CD4-positive, alpha-beta T cell treated with Interleukin-10 for 1 hour (primary cell): ENCODE results near the gene EXOC4.

Experiments used
- DNase-seq: peaks from one replicate; pipeline ENCODE4 v3.0.0-alpha.2; 2020

Gene EXOC4

GRCh38 chr7:133547981-133548380 is 295.1 kb downstream of the EXOC4 start:
- DNase-seq: no peak

DNA sequence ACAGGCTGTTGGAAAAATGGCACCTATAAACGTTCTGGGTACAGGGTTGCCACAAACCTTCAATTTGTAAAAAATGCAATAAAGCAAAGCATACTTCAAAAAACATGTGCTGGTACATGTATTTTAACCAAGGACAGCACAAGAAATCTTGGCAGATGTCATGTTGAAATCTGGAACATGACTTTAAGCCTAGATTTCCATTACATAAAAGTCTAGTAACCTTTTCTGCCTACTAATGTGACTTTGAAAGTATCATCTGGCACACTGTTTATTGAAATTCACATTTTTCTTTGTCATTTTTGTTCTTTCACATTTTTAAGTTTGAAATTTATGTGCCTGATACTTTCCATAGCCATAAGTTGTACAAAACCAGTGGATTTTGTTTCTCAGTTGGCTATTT is 296.8 kb downstream of the EXOC4 start:
- DNase-seq: no peak

DNA sequence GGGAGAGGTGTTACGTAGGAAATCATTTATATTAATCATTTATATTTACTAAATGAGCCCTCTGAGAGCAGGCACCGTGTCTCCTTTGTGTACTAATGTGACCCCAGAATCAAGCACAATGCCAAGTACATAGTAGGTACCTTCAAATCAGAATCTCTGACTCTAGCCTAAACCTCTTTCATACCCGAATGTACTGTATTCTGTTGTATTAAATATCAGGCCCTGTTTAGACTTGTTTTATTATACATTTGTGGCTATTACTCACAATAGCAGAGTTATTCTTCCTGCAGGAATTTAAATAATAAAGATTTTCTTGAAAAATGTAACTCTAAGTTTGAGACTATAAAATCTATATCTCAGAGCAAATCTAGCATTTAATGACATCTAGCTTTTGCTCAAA is 297.3 kb downstream of the EXOC4 start:
- DNase-seq: no peak

DNA sequence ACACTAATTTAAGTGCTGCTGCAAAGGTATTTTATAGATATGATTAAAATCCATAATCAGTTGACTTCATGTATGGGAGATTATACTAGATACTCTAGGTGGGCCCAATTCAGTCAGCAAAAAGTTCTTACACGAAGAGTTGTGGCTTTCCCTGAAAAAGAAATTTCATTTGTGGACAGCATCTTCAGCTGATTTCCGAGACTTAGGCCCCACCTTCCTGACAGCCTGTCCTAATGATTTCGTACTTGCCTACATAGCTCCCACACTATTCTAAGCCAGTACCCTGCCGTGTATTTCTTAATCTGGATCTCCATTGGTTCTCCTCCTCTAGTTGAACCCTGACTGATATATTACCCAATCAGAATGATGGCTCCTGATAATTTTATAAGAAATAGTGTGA is 297.9 kb downstream of the EXOC4 start:
- no peak for DNase-seq

GRCh38 chr7:133551466-133551865 is 298.6 kb downstream of the EXOC4 start:
- no peak for DNase-seq

DNA sequence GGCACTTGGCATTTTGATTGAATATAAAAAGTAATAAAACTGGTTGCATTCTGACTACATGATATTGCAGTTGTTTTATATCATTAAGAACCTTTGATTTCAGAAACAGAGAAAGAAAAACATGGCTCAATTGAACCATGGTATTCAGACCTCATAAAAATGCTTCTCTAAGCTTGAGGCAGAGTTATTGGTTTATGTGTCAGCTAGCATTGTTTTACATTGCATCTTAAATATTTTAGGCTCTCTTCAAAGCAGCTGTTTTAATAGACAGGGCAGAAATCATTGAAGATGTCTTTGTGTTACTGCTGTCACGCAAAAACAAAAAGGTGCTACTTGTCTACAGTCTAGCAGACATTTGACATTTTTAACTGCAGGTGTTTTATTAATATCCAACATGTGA is 299.2 kb downstream of the EXOC4 start:
- no peak for DNase-seq

- no peak for DNase-seq
These were observed 301.5 kb downstream of the EXOC4 start for GRCh38 chr7:133554330-133554729.

DNA sequence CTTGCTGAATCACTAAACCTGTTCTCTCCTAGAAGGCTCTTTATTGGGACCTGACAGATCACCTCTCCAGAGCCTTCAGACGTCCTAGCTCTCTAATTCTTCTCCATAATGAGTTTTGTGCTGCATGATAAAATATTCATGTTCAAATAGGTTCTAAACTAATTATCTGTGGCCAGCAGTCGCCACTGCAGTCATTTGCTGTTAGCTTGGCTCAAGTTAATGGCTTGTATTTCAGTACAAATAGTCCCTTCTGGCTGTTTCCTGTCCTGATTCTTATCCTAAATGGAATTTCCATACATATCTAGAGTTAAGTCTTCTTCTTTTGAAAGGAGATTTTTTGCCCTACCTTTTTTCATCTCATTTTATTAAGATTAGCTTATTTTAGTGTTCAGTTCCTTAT is 303.2 kb downstream of the EXOC4 start:
- DNase-seq: no peak

GRCh38 chr7:133556553-133556952 is 303.7 kb downstream of the EXOC4 start:
- no peak for DNase-seq

- no peak for DNase-seq
These were observed 308.0 kb downstream of the EXOC4 start for GRCh38 chr7:133560900-133561299.

DNA sequence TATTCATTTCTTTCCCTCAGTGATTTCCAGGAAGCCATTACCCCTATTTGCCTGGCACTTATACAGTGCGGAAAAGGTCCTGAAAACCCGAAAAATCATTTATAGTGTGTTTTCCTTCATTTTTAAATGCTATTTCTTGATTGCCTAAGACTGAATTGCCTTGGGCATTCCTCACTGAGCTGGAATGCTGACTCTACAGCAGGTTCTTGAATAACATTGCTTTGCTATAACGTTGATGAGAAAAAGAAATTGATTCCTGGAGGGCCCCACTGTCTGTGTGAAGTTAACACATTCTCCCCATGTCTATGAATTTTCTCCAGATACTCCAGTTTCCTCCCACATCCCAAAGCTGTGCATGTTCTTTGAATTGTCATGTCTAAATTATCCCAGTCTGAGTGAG is 308.5 kb downstream of the EXOC4 start:
- DNase-seq: no peak

DNA sequence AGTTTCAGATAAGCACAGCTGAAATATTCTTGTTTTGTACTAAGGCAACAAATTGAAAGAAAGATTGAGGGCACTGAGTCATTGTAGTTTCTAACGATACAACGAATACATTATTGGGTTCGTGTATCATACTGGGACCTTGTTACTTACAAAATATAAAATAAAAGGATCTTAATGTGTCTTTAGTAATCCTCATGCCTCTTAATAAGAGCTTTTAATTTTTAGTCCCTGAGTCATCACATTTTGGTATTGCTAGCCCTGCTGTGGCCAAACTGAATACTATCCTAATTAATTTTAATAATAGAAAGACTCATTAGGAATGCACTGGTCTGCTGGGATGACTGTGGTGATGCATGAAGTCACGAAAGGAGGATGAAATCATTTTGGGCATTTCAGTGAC is 309.7 kb downstream of the EXOC4 start:
- no peak for DNase-seq

DNA sequence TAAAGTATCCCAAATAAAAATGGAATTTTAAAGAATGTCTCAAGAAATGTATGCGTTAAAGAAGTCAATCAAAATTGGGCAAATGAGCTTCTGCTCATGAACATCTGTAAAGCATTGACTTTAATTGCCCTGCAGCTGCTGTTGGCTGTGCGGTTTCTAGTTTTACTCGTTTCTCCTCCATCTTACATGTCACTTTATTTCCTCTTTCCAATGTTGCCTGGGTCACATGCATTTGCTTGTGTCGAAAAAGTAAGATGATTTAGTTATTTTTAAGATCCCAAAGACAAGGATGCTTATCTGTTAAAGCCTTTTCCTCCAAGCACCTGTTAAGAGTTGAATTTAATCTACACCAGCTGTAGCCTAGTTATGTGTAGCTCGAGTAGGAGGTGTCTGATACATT is 310.4 kb downstream of the EXOC4 start:
- DNase-seq: no peak

- no peak for DNase-seq
These were observed 311.6 kb downstream of the EXOC4 start for GRCh38 chr7:133564484-133564883.

DNA sequence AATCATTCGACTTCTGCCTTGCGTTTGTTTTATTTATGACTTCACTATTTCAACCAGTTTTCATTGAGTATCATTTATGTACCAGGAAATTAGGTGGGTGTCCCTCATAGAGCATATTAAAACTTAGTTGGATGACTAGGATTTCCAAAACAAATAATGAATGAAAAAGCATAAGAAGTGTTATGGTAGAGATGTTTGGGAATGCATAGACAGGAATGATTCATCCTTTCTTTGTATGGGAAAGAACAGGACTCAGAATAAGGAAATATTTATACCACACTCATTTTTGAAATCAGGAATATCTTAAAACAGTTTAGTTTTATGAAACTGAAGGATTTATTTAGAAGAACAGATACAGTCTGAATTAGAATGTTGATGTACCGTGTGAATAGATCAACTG is 315.7 kb downstream of the EXOC4 start:
- no peak for DNase-seq

DNA sequence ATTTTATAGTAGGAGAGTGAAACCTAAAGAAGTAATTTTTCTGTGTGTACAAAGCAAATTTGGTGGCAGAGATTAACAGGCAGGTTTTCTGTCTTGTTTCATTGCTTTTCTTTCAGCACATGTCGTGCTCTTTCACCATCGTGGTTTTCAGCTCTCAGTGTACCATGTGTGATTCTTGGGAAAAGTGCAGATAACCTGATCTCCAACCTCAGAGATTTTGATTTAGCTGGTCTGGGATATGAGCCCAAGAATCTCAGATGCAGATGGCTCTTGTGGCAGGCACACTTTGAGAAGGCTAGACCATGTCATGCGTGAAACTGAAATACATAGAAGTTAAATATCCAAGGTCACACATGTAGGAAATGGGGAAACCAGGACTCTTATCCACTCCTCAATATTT is 317.4 kb downstream of the EXOC4 start:
- DNase-seq: no peak

DNA sequence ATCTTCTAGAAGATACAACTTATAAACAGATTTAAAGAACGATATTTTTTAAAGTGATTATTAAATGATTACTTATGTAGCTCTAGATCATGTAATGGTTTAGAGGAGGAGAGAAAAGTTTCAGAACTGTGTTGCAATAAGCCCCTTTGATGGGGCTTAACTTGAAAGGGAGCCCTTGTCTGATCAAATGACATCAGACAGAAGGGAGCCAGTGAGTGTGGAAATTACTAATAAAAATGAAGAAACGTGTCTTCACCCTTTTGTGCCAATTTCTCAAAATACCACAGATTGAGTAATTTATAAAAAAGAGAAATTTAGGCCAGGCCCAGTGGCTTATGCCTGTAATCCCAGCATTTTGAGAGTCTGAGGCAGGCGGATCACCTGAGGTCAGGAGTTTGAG is 318.2 kb downstream of the EXOC4 start:
- DNase-seq: no peak

DNA sequence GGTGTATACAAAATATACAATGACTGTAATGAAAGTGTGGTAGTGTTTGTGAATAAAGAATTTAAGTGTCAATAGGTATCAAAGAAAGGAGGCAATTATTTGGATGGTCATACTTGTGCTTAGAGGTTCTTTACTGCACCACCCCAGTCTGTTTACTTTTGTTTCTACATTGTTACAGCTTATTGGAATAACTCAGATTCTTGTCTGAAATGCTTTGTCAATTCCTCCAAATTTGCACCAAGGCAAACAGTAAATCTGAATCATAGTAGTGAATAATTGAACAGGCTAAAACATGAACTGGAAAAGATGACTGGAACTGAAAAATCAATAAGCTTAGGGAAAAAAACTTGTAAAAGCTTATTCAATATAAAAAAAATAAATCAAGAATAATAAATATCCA is 319.2 kb downstream of the EXOC4 start:
- DNase-seq: no peak

DNA sequence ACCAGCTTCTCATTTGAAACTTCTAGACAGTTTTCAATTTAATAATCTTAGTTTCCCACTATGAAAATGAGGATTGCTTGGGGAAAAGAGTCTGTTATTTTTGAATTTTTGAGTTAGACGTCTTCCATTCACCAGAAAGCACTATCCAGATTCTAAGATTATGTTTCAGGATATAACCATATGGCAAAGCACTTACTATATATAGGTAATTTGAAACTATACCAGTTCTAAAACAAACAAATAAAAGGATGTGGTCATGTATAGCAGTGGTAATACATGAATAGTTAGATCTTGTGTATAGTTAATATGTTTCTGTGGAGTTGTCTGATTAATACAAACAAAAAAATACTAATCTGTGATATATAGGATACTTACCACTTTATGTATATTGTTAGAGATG is 320.0 kb downstream of the EXOC4 start:
- no peak for DNase-seq

DNA sequence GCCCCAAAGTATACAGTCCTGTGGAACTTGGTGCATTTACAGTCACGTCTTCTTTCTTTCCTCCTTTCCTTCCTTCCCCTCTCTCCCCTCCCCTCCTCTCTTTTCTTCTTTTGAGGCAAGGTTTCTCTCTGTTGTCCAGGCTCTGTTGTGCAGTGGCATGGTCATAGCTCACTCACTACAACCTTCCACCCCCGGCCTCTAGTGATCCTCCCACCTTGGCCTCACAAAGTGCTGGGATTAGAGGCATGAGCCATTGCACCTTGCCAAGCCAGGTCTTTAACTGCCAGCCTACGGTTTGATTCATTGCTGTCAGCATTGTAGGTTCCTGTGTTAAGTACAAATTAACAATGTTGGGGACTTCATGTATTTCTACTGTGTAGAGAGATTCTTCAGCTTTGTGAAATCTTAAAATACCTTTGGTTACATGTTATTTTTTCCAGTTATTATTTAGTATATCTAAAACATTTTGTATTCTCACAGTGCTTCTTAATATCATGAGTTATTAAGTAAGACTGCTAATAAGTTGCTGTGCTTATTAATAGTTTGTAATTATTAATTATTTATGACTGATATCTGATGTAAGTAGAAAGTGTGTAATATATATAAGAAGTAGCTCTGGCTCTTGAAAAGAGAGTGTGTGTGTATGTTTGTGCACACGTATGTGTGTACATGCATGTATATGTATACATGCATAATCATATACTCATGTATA is 320.8 kb downstream of the EXOC4 start:
- no peak for DNase-seq

- no peak for DNase-seq
These were observed 323.0 kb downstream of the EXOC4 start for GRCh38 chr7:133575726-133576440.

DNA sequence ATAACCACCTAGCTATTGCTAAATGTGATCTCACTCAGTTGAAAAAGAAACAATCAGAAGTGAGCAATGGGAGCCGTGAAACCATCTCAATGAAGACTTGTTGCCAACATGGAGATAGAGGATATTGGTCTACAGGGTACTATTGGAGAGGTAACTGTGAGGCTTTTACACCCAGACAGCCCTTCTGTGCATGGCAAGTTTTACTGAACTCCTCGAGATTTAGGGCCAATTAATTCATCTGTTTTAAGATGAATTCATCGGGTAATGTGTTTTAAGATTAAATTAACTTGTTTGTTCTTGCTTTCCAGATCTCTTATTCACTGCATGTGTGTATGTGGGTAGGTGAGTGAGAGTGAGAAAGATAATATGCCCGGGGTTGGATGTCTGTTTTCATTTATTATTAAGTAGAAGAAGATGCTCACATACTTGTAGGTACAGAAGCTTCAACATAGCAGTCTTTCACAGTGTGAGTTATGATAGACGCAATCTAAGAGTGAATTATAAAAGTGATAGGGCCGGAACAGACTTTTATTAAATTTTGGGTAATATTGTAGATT is 323.8 kb downstream of the EXOC4 start:
- DNase-seq: no peak

DNA sequence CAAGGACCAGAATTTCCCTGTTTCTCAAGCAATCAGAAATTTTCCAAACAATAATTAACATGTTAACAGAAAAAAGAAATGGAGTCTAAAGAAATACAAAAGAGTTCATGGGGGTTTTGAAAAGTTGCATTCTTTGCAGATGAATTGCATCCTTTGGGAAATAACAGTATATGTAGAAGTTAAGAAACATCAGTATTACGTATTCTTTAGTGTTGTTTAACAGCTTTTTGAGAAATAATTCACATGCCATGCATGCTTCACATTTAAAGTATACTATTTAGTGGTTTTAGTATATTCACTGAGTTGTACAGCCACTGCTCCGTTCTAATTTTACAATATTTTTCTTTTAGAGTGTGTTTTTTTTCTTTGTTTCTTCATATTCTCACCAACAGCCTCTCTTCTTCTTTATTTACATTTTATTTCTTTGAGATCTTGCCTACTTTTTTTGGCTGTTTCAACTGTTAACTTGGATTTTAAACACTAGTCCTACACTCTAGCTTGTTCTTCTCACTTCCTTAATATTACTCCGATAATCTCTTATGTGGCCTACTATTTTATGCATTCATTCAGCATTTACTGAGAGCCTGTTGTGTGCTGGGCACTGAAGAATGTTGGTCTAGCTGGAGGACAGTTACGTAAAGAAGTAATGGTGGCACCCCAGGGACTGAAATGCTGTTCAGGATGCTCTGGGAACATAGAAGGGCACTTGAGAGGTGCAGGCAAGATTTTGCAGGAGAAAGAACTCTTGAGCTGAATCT is 330.1 kb downstream of the EXOC4 start:
- no peak for DNase-seq
